Cardiac fibroblast (primary cell): ENCODE measurements around the gene INPPL1.

Experiments used
- DNase-seq, 2 donors: peaks; one replicate each; pipeline versions ENCODE4 v3.0.0 to v3.0.0-alpha.2; 2010; ENCODE audit warnings: low read depth in 2 of 2
- H3K4me3 ChIP-seq, 2 donors: replicated peaks in 1 of 2; 1 replicate in 1 of 2; 2 replicates in 1 of 2; pipeline ENCODE4 v1.5.1; 2011; ENCODE audit warnings: low read depth in 2 of 2, low read length in 2 of 2, mild to moderate bottlenecking in 2 of 2, moderate library complexity in 1 of 2
- TF ChIP-seq, protein P1 (sequence below): IDR thresholded peaks from one replicate; pipeline ENCODE4 v1.5.1; 2011; ENCODE audit warnings: low read depth, mild to moderate bottlenecking, low read length, inconsistent platforms

The INPPL1 gene

DNA sequence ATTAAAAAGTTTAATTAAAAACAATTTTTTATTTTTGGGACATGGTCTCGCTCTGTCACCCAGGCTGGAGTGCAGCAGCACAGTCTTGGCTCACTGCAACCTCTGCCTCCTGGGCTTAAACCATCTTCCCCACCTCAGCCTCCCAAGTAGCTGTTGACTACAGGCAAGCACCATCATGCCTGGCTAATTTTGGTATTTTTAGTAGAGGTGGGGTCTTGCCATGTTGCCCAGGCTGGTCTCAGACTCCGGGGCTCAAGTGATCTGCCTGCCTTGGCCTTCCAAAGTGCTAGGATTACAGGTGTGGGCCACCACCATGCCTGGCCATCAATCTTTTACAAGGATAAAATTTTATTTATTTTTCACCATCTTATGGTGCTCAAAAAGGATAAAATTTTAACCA is 62.7 kb downstream of the INPPL1 start:
- TF ChIP-seq, protein P1, sequence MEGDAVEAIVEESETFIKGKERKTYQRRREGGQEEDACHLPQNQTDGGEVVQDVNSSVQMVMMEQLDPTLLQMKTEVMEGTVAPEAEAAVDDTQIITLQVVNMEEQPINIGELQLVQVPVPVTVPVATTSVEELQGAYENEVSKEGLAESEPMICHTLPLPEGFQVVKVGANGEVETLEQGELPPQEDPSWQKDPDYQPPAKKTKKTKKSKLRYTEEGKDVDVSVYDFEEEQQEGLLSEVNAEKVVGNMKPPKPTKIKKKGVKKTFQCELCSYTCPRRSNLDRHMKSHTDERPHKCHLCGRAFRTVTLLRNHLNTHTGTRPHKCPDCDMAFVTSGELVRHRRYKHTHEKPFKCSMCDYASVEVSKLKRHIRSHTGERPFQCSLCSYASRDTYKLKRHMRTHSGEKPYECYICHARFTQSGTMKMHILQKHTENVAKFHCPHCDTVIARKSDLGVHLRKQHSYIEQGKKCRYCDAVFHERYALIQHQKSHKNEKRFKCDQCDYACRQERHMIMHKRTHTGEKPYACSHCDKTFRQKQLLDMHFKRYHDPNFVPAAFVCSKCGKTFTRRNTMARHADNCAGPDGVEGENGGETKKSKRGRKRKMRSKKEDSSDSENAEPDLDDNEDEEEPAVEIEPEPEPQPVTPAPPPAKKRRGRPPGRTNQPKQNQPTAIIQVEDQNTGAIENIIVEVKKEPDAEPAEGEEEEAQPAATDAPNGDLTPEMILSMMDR = no peak
- no peak for DNase-seq
- no peak overlapping the region for H3K4me3 ChIP-seq
